Fibroblast of lung (primary cell): Measurements from ENCODE around the gene DNAJB1. TPM values are rescaled to one million over a fixed set of nuclear protein-coding genes. Genes with fewer than 3 reads are reported as not detected.

ENCODE experiments used
- DNase-seq, 2 donors: peaks; one replicate each; pipeline versions ENCODE4 v3.0.0 to v3.0.0-alpha.2; 2010; ENCODE audit warnings: low read depth in 2 of 2
- H2AFZ ChIP-seq: 2 replicates; pipeline ENCODE4 v1.5.1; 2012; ENCODE audit warnings: low read length, control low read depth, inconsistent platforms
- H3K27ac ChIP-seq: 2 replicates; pipeline ENCODE4 v1.5.1; 2011; ENCODE audit warnings: low read length, control low read depth; ENCODE audit not compliant: insufficient read depth
- H3K27me3 ChIP-seq: 2 replicates; pipeline ENCODE4 v1.5.1; 2011; ENCODE audit warnings: mild to moderate bottlenecking, low read length; ENCODE audit not compliant: control insufficient read depth, insufficient read depth
- H3K36me3 ChIP-seq: 2 replicates; pipeline ENCODE4 v1.5.1; 2011; ENCODE audit warnings: low read length; ENCODE audit not compliant: control insufficient read depth, insufficient read depth
- H3K4me1 ChIP-seq: 2 replicates; pipeline ENCODE4 v1.5.1; 2011; ENCODE audit warnings: low read length; ENCODE audit not compliant: control insufficient read depth, insufficient read depth; ENCODE audit errors: extremely low read depth
- H3K4me2 ChIP-seq: 2 replicates; pipeline ENCODE4 v1.5.1; 2011; ENCODE audit warnings: low read length, control low read depth; ENCODE audit not compliant: insufficient read depth; ENCODE audit errors: extremely low read depth
- H3K4me3 ChIP-seq, 4 experiments: fragments of 200-600 bp in 1 of 4; sonication (generic) in 1 of 4; replicated peaks in 1 of 4; 2 replicates each; pipeline ENCODE4 v1.5.1; 2011 to 2016; ENCODE audit warnings: low read length in 4 of 4, low read depth in 3 of 4, mild to moderate bottlenecking in 3 of 4, control low read depth in 2 of 4, inconsistent platforms in 1 of 4, mixed read lengths in 1 of 4; ENCODE audit not compliant: insufficient read depth in 1 of 4; ENCODE audit errors: control extremely low read depth in 1 of 4
- H3K79me2 ChIP-seq: 2 replicates; pipeline ENCODE4 v1.5.1; 2012; ENCODE audit warnings: mild to moderate bottlenecking, low read length, inconsistent platforms; ENCODE audit not compliant: control insufficient read depth, insufficient read depth
- H3K9ac ChIP-seq: 2 replicates; pipeline ENCODE4 v1.5.1; 2011; ENCODE audit warnings: mild to moderate bottlenecking, low read length, control low read depth; ENCODE audit not compliant: insufficient read depth
- H3K9me3 ChIP-seq: 2 replicates; pipeline ENCODE4 v1.5.1; 2012; ENCODE audit warnings: low read depth, low read length; ENCODE audit not compliant: control insufficient read depth, insufficient read depth
- H4K20me1 ChIP-seq: 2 replicates; pipeline ENCODE4 v1.5.1; 2011; ENCODE audit warnings: low read length; ENCODE audit not compliant: control insufficient read depth, insufficient read depth; ENCODE audit errors: extremely low read depth
- EZH2 ChIP-seq: IDR thresholded peaks from 2 replicates; pipeline ENCODE4 v1.5.1; 2012; ENCODE audit warnings: low read length, control low read depth, mild to moderate bottlenecking; ENCODE audit errors: missing control alignments
- polyA plus RNA-seq, 2 donors: library from polyadenylated mRNA; depleted of rRNA in 1 of 2; stranded (reverse) in 1 of 2; unstranded in 1 of 2; fragments of >200 nt; gene quantifications; 2 replicates each; pipeline ENCODE4 v1.2.1, GENCODE V29; 2011 to 2012; ENCODE audit warnings: missing spikeins in 1 of 2
- total RNA-seq: library from RNA; depleted of rRNA; stranded (reverse); fragments of >200 nt; gene quantifications from 2 replicates; pipeline ENCODE4 v1.2.1, GENCODE V29; 2014
- TF ChIP-seq, protein P1 (sequence below), 2 donors: IDR thresholded peaks in 1 of 2; conservative IDR thresholded peaks in 1 of 2; 1 replicate in 1 of 2; 2 replicates in 1 of 2; pipeline ENCODE4 v1.5.1; 2011 to 2012; ENCODE audit warnings: low read length in 2 of 2, control low read depth in 1 of 2, inconsistent platforms in 1 of 2, low read depth in 1 of 2, mild to moderate bottlenecking in 1 of 2

Gene DNAJB1
- total and polyA plus RNA-seq, 2 donors (not counting 1 experiment from before 2014, with no cell fraction given), result 87.3 to 87.7 TPM

GRCh38 chr19:14563989-14564651 is 45.9 kb upstream of the DNAJB1 start:
- Histone ChIP-seq H3K9ac (no peak overlapping the region), H3K36me3 (peaks cover 5% of the 10 kb centered on the region), H3K4me2 (no peak overlapping the region), H3K9me3 (no peaks in the 10 kb centered on the region), H3K4me1 (peaks cover 7% of the 10 kb centered on the region), H3K27ac (no peak overlapping the region), H4K20me1 (no peaks in the 10 kb centered on the region), H3K4me3 (no peak overlapping the region), H3K27me3 (no peaks in the 10 kb centered on the region), H3K79me2 (peaks cover 2% of the 10 kb centered on the region), H2AFZ (no peak overlapping the region)
- no peak for DNase-seq
- TF ChIP-seq, protein P1, sequence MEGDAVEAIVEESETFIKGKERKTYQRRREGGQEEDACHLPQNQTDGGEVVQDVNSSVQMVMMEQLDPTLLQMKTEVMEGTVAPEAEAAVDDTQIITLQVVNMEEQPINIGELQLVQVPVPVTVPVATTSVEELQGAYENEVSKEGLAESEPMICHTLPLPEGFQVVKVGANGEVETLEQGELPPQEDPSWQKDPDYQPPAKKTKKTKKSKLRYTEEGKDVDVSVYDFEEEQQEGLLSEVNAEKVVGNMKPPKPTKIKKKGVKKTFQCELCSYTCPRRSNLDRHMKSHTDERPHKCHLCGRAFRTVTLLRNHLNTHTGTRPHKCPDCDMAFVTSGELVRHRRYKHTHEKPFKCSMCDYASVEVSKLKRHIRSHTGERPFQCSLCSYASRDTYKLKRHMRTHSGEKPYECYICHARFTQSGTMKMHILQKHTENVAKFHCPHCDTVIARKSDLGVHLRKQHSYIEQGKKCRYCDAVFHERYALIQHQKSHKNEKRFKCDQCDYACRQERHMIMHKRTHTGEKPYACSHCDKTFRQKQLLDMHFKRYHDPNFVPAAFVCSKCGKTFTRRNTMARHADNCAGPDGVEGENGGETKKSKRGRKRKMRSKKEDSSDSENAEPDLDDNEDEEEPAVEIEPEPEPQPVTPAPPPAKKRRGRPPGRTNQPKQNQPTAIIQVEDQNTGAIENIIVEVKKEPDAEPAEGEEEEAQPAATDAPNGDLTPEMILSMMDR (conservative IDR thresholded peaks at IDR 0.05 in 1 of 2, IDR thresholded peaks at IDR 0.05 in 1 of 2; ENCODE audit: low read depth in 1 of 2, low read length in 2 of 2), result no peak
- no peak for TF ChIP-seq EZH2

GRCh38 chr19:14563590-14563926 is 45.4 kb upstream of the DNAJB1 start:
- peaks cover 5% of the 10 kb centered on the region for H3K36me3 ChIP-seq
- H3K4me2 ChIP-seq, result no peak overlapping the region
- no peaks in the 10 kb centered on the region for H3K27me3 ChIP-seq
- H4K20me1 ChIP-seq, result no peaks in the 10 kb centered on the region
- H3K27ac ChIP-seq, result no peak overlapping the region
- no peak overlapping the region for H3K4me3 ChIP-seq
- no peak overlapping the region for H2AFZ ChIP-seq
- no peak overlapping the region for H3K9ac ChIP-seq
- peaks cover 2% of the 10 kb centered on the region for H3K79me2 ChIP-seq
- H3K9me3 ChIP-seq, result no peaks in the 10 kb centered on the region
- no peak for DNase-seq
- peaks cover 7% of the 10 kb centered on the region for H3K4me1 ChIP-seq
- TF ChIP-seq, protein P1 (conservative IDR thresholded peaks at IDR 0.05 in 1 of 2, IDR thresholded peaks at IDR 0.05 in 1 of 2; ENCODE audit: low read depth in 1 of 2, low read length in 2 of 2), result no peak
- TF ChIP-seq EZH2, result no peak

DNA sequence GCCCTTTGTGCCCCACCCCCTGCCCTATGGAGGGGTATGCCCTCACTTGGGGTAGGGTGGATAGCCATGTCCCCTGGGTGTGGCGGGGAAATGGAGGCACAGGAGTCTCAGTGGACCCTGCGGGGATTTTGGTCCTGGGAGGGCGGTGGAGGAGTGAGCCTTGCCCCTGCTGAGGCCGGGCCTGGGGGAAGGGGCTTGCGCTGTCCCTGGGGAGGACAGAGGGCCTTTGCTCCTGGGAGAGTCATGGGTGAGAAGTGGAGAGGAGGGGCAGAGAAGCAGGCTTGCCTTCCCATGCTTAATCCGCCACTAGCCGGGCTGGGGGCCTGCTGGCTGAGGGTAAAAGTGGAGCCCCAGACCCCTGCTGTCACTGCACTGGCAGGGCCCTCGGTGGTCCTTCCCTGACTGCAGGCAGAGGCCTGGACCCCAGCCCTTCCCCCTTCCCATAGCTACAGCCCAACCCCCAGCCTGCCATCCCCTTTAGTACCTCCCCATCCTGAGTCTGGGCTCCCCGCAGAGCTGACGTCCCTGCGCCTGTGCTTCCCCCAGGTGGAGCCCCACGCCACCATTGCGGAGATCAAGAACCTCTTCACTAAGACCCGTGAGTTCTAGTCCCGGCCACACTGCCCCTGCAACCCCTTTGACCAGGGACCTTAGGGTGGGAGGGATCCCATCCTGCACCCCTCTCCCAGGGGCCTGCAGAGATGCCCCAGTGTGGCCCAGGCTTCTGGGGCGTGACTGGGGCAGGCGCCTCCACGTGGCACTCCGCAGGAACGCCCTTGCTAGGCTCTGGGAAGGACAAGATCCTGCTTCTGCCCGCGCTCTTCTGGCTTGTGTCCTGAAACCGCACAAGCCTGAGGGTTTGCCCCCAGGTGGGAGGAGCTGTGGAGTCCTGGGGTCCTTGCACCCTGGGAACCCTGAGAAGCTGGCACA is 44.7 kb upstream of the DNAJB1 start:
- H3K79me2 ChIP-seq, result peaks cover 2% of the 10 kb centered on the region
- H3K9ac ChIP-seq, result no peak overlapping the region
- no peak overlapping the region for H3K27ac ChIP-seq
- no peak overlapping the region for H2AFZ ChIP-seq
- H3K27me3 ChIP-seq, result no peaks in the 10 kb centered on the region
- no peaks in the 10 kb centered on the region for H3K9me3 ChIP-seq
- H4K20me1 ChIP-seq, result no peaks in the 10 kb centered on the region
- no peak overlapping the region for H3K4me3 ChIP-seq
- TF ChIP-seq EZH2, result no peak
- TF ChIP-seq, protein P1 (conservative IDR thresholded peaks at IDR 0.05 in 1 of 2, IDR thresholded peaks at IDR 0.05 in 1 of 2; ENCODE audit: low read depth in 1 of 2, low read length in 2 of 2), result no peak
- DNase-seq, result no peak
- H3K36me3 ChIP-seq, result peaks cover 5% of the 10 kb centered on the region
- peaks cover 7% of the 10 kb centered on the region for H3K4me1 ChIP-seq
- no peak overlapping the region for H3K4me2 ChIP-seq
